H7 (cell line): ENCODE measurements around the gene MYEF2. TPM values are rescaled to one million over a fixed set of nuclear protein-coding genes. Genes with fewer than 3 reads are reported as not detected.

ENCODE experiments used
- DNase-seq: peaks from one replicate; pipeline ENCODE4 v3.0.0; 2012
- H3K27me3 ChIP-seq: 2 replicates; pipeline ENCODE4 v1.6.0; 2011; ENCODE audit warnings: mild to moderate bottlenecking, low read length; ENCODE audit not compliant: control insufficient read depth, insufficient read depth
- H3K36me3 ChIP-seq: replicated peaks from 2 replicates; pipeline ENCODE4 v1.5.1; 2011; ENCODE audit warnings: low read length; ENCODE audit not compliant: control insufficient read depth, insufficient read depth
- H3K4me3 ChIP-seq: 2 replicates; pipeline ENCODE4 v1.5.1; 2011; ENCODE audit warnings: low read depth, mild to moderate bottlenecking, control low read depth, low read length, moderate library complexity; ENCODE audit not compliant: insufficient read depth
- total RNA-seq: library from RNA; depleted of rRNA; stranded (reverse); fragments of >200 nt; shearing (Covaris generic); gene quantifications from 2 replicates; pipeline ENCODE4 v1.2.3, GENCODE V29; 2014; rRNA removed

The MYEF2 gene
- 15.0 and 30.3 TPM in 2 replicates for total RNA-seq

DNA sequence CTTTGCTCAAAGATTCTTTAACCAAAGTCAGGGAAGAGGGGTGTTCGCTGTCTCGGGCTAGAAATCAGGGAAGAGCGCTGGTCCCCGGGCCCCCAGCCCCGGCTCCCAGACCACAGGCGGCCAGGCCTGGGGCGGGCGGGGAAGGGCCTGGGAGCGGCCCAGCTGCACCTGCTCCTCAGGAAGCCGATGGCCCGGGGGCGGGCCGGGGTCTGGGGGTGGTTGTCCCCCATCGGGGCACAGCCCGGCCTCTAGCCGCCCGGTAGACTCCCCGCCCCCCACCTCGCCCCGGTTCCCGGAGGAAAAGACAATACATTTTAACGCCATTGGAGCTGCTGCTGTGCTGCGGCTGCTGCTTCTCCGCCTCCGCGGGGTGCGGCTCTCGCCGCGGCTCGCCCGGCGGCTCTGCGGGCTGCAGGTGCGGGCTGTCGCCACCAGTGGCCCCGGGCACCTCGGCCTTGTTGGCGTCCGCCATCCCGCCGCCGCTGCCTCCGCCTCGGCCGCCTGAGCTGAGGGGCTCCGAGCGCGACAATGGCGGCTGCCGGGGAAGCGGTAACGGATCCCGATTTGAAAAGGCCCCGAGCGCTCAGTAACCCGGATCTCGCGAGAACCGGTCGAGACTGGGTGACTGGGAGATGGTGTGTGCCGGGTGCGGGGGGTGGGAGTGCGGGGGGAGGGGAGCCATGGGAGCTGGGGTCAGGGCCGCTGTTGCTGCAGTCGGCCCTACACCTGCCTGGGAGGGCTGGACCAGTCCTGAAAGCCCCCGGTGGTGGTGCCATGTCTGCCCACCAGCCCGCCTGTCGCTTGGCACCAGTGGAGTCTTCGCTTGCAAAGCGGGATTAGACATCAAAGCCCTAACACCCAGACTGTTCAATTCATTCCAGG lies at the start of gene MYEF2:
MYEF2 (minus strand) TSS at position 530 of the 882 bp plus-strand sequence; CDS start at position 472, 58 bp downstream.
- Histone ChIP-seq H3K27me3 (no peaks in the 10 kb centered on the region), H3K36me3 (no peaks in the 10 kb centered on the region), H3K4me3 (peak within 1 kb of the TSS; percentile 74)
- peak; percentile 90 for DNase-seq

DNA sequence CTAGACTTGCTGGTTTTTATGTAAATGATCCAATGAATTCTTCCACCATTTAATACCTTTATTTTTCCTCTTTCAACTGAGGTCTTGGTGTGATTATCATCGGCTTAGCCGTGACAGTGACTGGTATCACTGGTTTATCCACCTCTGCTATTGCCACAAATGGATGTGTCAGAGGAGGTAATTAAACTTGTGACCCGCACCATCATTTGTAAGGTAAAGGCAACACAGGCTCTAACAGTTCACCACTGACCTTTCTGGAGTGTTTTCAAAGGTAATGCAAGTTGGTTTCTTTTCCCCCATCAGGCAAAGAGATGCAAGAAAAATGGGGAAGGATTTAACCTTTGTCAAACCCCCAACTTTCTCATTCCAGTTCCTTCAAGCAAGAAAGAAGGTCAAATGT lies 47.7 kb upstream of the MYEF2 start:
- Histone ChIP-seq H3K36me3 (no peaks in the 10 kb centered on the region), H3K4me3 (no peak overlapping the region), H3K27me3 (no peaks in the 10 kb centered on the region)
- no peak for DNase-seq

DNA sequence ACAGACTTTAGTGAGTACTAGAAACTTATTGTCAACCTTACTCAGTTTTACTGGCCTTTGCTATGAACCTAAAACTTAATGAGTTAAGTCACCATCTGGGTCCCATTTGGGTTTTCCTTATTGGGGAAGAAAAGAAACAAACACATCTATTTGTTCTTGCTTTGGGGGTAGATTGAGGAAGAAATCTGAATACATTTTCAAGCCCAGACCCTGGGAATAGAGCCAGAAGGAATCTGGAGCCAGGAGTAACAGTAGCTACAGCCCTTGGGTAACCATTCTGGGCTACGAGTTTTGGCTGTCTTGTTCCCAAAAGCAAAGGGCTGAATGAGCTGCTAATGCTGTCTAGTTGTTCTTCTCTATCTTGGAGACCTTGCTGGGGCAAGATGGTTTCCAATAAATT lies 44.5 kb upstream of the MYEF2 start:
- no peaks in the 10 kb centered on the region for H3K27me3 ChIP-seq
- H3K36me3 ChIP-seq = no peaks in the 10 kb centered on the region
- DNase-seq = no peak
- no peak overlapping the region for H3K4me3 ChIP-seq

- Histone ChIP-seq H3K4me3 (no peak overlapping the region), H3K36me3 (no peaks in the 10 kb centered on the region), H3K27me3 (no peaks in the 10 kb centered on the region)
- no peak for DNase-seq
Observed at GRCh38 chr15:48221885-48222284, 43.8 kb upstream of the MYEF2 start.

DNA sequence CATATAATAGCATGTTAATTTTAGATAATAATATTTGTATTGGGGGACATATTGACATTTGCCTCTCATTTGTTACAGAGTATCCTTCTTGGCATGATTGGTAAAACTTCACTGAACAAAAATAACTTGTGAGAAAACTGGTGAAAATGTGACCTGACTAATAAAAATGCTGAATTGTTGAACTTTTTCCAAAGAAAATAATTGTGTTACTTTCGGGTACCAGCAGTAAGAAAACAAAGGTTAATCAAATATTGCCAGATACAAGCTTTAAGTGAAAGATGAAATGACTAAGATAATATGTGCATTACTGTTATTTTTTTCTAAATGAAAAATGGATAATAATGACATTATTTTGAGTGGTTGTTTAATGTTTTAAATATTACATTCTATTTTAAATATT lies 43.2 kb upstream of the MYEF2 start:
- no peaks in the 10 kb centered on the region for H3K36me3 ChIP-seq
- no peaks in the 10 kb centered on the region for H3K27me3 ChIP-seq
- H3K4me3 ChIP-seq = no peak overlapping the region
- DNase-seq = no peak

DNA sequence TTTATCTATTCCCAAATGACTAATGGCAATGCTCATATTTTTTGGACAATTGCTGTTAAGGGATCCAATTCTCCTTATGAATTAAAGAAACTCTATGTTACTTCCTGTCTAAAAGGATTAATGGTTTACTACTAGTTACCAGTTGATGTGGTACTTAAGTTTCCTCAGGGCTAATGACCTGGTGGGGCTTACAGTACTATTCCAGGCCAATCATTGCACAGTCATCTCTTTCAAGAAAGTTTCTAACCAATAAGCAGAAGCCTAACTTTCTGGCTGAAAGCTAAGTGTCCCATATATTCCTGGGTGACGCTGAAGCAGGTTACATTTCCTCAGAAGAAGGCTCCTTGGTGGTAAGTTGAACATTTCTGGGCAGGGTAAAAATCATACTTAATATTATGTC lies 27.9 kb upstream of the MYEF2 start, which contains the start of gene SLC12A1:
SLC12A1 (plus strand) TSS at position 322 of the 400 bp plus-strand sequence. CDS start 1,418 bp downstream, outside the sequence.
- DNase-seq = no peak
- H3K4me3 ChIP-seq = no peak within 1 kb of the TSS
- H3K36me3 ChIP-seq = no peaks in the 10 kb centered on the region
- no peaks in the 10 kb centered on the region for H3K27me3 ChIP-seq

DNA sequence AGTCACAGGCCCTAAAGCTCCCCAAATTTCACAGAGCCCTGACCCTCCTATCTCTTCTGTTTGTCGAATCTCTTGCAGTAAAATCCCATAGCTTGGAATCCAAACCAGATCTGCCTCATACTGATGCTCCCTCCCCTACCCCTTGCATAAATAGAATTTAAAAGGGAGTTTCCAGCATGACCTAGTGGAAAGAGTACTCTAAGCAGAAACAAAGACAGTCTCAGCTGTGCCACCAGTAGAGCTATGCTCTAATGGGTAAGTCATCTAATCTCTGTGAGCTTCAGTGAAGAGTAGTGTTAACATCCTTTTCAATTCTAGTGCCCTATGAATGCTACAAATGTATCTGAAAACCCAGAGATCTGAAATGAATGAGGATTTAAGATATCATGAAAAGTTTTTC lies 24.0 kb upstream of the MYEF2 start:
- Histone ChIP-seq H3K36me3 (no peaks in the 10 kb centered on the region), H3K4me3 (no peak overlapping the region), H3K27me3 (no peaks in the 10 kb centered on the region)
- DNase-seq = peak; percentile 8

DNA sequence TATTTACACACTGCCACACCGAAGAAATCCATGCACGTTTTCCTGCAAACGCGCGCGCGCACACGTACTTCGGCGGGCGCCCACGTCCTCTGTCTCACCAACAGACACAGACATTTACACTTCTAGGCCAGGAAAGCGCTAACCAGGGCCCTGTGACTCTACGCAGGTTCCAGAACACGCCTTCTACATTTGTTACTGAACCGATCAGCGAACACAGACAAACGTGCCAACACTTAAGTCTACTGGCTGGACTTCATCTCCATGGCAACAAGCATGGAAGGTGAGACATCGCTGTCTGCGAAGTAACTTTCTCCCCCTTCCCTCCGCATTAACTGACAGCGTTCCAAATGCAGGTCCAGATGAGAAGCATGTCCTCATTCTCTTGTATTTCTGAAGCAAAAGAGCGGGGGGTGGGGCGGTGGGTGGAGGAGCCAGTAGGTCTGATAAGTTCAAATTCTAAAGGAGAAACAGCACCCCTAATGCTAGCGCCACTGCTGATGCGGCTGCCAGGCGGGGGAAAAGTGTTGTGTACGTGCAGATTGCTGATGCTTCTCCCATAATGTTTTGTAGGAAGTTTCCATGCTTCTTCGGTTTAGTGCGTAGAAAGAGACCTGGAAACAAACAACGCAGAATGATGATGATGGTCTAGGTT lies 13.6 kb upstream of the MYEF2 start, which contains the start of gene CTXN2:
CTXN2 (plus strand) TSS at position 92 of the 652 bp plus-strand sequence. CDS start 9,636 bp downstream, outside the sequence.
- Histone ChIP-seq H3K4me3 (peak within 1 kb of the TSS; percentile 19), H3K36me3 (no peaks in the 10 kb centered on the region), H3K27me3 (peaks cover 5% of the 10 kb centered on the region)
- peak; percentile 7 for DNase-seq

GRCh38 chr15:48190932-48191573 lies 13.0 kb upstream of the MYEF2 start:
- Histone ChIP-seq H3K4me3 (peak overlapping the region; percentile 19), H3K27me3 (peaks cover 5% of the 10 kb centered on the region), H3K36me3 (no peaks in the 10 kb centered on the region)
- DNase-seq = peak; percentile 48

- no peaks in the 10 kb centered on the region for H3K36me3 ChIP-seq
- no peaks in the 10 kb centered on the region for H3K27me3 ChIP-seq
- no peak for DNase-seq
- H3K4me3 ChIP-seq = no peak overlapping the region
Observed at GRCh38 chr15:48186271-48186670, 8.2 kb upstream of the MYEF2 start.

DNA sequence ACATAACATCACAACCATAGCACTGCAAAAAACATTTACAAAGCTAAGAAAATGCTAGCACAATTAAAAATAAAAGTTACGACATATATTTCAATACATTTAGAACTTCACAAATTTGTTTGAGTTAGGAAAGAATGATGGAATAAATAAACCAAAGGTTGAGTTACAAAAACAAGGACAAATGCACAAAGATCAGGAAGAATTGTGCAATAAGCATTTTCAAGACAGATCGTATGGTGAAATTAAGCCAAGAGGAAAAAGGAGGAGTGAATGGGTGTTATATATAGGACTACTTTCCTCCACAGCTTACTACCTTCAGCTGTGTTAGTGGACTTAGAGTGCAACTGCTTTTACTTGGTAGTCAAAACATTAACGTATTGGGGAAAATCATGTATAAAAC lies 7.4 kb upstream of the MYEF2 start:
- no peak for DNase-seq
- Histone ChIP-seq H3K36me3 (no peaks in the 10 kb centered on the region), H3K4me3 (no peak overlapping the region), H3K27me3 (no peaks in the 10 kb centered on the region)

- Histone ChIP-seq H3K4me3 (no peak overlapping the region), H3K27me3 (no peaks in the 10 kb centered on the region), H3K36me3 (no peaks in the 10 kb centered on the region)
- no peak for DNase-seq
Observed at GRCh38 chr15:48182749-48183148, 4.7 kb upstream of the MYEF2 start.

GRCh38 chr15:48178648-48178931 lies 495 bp upstream of the MYEF2 start:
- H3K4me3 ChIP-seq = peak overlapping the region; percentile 74
- H3K36me3 ChIP-seq = no peaks in the 10 kb centered on the region
- H3K27me3 ChIP-seq = no peaks in the 10 kb centered on the region

DNA sequence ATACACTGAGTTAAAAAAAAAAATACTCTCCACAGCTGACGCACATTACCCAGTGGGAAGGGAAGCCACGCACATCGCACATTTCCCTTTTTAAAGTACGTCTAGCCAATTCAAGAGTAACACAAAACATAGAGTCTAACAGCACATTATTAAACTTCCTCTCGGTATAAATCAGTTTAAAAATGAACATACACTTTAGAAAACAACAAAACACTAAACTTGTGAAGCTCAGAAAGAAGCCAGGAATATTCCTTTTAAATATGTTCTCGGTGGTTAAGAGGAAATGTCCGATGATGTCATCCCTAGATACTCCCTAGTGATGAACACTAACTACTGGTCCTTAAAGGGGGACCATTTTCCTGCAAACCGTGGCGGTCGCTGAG lies 721 bp downstream of the MYEF2 start:
- DNase-seq = no peak

More at GRCh38 chr15:48178648-48178931, 495 bp upstream of the MYEF2 start:
- no peak for DNase-seq

GRCh38 chr15:48176957-48177356 lies 1.1 kb downstream of the MYEF2 start:
- Histone ChIP-seq H3K27me3 (no peaks in the 10 kb centered on the region), H3K4me3 (peak overlapping the region; percentile 74), H3K36me3 (no peaks in the 10 kb centered on the region)
- DNase-seq = no peak

More for the DNA sequence above, 721 bp downstream of the MYEF2 start:
- no peaks in the 10 kb centered on the region for H3K36me3 ChIP-seq
- no peaks in the 10 kb centered on the region for H3K27me3 ChIP-seq
- peak overlapping the region; percentile 74 for H3K4me3 ChIP-seq
